ENCODE data around the gene PTPRS.
A peak's percentile ranks its signal among the peaks of the same experiment; 100 is the strongest.
"Not testable (repeated sequence)": the region's sequence is repeated elsewhere in the genome, so short reads cannot be mapped to it uniquely, and the experiment has no call there.

The PTPRS gene

DNA sequence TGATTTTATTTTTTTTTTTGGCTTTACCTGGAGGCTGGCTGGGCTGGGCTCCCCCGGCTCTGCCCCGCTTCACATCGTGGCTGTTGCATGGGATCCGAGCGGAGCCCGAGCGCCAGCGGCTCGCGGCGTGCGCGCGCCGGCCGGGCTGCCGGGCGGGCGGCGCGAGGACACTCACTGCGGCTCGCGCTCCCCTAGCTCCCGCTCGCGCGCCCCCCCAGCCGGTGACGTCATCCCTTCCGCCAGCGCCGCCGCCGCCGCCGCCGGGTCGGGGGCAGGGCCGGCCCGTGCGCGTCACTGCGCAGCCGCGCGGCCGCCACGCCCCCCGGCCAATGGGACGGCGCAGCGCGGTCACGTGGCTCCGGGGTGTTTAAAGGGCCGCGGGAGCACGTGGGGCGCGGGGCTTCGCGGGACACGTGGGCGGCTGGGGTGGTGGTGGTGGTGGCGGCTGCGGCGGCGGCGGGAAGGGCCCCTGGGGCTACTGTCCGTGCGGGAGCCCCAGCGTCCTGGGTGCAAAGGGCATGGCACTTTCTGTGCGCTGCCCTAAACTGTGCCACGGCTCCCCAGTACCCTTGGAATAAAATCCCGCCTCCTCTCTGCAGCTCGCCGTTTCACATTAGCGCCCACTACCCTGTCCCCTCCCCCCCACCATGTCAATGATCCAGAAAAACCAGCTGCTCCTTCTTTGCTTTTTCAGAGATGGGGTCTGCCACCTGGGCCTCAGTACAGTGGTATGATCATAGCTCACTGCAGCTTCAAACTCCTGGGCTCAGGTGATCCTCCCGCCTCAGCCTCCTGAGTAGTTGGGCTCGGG, at the start of gene PTPRS:
PTPRS (minus strand) TSS at position 176 of the 811 bp plus-strand sequence. CDS start 54,672 bp downstream, outside the sequence.
- DNase-seq (ENCODE audit: low read depth in 2 of 2), result peak; percentile 41 to 48

DNA sequence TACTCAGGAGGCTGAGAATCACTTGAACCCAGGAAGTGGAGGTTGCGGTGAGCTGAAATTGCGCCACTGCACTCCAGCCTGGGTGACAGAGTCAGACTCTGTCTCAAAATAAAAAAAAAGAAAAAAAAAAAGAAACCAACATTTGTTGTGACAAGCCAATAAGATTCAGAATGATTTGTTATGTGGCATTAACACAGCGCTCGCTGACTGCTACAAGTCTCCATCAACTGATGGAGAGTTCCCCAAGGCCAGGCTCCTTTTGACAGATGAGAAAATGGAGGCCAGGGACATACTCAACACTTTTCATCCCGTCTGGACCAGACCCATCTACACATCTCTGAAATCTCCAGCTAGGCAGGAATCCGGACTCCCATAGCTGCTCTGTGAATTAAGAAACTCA, 48.7 kb upstream of the PTPRS start:
- DNase-seq (ENCODE audit: low read depth in 2 of 2), result no peak

DNA sequence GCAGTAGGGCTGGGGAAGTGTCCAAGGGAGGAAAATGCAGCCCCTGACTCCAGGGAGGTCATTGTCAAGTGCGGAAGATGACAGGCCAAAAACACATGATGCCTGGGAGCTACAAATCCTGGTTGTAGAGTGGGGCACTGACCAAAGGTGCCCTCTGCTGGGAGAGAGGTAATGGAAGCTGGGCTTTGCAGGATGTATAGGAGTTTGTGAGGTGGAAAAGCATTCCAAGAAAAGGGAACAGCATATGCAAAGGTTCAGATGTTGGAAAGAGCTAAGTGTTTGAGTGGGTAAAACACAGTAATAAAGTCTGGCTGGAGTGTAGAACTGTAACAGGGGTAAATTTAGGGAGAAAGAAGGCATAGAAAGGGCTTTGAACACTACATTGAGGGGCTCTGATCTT, 46.9 kb upstream of the PTPRS start:
- no peak for DNase-seq (ENCODE audit: low read depth in 2 of 2)

DNA sequence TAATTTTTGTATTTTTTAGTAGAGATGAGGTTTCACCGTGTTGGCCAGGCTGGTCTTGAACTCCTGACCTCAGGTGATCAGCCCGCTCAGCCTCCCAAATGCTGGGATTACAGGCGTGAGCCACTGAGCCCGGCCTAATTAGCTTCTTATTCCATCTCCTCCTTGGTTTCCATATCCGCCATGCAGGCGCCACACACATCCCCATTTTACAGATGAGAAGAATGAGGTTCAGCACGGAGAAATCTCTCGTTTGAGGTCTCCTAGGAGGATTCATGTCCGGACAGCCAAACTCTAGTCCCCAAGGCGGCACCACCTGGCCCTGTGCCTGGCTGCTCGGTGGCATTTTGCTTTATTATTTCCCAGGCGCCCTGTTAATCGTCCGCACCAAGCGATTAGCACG, 46.2 kb upstream of the PTPRS start:
- DNase-seq (ENCODE audit: low read depth in 2 of 2), result no peak

DNA sequence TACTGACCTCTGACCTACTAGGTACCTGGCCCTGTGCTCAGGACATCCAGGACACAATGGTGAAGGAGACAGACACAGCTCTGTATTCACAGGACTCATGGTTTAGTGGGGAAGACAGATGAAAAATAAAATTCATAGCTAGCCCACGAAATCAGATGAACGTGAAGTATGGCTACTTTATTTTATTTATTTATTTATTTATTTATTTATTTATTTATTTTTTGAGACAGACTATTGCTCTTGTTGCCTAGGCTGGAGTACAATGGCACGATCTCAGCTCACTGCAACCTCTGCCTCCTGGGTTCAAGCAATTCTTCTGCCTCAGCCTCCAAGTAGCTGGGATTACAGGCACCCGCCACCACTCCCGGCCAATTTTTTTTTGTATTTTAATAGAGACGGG, 40.6 kb upstream of the PTPRS start:
- DNase-seq (ENCODE audit: low read depth in 2 of 2), result not testable (repeated sequence)

DNA sequence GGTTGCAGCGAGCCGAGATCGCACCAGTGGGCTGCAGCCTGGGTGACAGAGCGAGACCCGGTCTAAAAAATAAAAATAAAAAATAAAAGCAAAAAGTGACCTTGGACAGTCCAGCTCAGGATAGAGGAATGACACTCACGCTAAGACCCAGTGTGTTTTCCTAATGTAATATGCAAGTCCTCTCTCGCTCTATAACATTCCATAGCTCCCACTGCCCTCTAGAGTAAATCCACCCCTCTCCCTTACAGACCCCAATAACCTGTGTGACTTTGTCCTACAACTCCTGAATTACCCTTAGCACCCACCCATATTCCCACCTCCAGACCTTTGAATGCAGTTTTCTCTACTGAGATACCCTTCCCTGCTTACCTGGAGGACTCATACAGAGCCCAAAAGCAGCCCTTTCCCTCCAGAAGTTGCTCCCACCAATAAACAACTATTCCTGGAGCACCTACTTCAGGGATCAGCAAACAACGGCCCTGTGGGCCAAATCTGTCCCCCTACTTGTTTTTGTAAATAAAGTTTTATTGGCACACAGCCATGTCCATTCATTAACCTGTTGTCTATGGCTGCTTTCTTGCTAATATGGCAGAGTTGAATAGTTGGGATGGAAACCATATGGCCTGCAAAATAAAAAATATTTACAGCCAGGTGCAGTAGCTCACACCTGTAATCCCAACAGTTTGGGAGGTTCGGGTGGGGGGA, 39.8 kb upstream of the PTPRS start:
- DNase-seq (ENCODE audit: low read depth in 2 of 2), result no peak

DNA sequence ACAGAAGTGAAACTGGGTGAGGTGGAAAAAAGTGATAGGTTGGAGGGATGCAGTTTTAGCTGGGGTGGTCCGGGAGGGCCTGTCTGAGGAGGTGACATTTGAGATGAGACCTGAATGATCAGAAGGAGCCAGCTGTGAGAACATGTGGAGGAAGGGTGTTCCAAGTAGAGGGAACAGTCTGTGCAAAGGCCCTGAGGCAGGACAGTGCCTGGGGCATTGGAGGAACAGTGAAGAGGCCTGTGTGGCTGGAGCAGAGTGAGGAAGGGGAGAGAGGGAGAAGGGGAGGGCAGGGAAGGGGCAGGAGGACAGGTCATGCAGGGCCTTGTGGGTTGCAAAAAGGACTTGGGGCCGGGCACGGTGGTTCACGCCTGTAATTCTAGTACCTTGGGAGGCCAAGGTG, 36.3 kb upstream of the PTPRS start:
- no peak for DNase-seq (ENCODE audit: low read depth in 2 of 2)

DNA sequence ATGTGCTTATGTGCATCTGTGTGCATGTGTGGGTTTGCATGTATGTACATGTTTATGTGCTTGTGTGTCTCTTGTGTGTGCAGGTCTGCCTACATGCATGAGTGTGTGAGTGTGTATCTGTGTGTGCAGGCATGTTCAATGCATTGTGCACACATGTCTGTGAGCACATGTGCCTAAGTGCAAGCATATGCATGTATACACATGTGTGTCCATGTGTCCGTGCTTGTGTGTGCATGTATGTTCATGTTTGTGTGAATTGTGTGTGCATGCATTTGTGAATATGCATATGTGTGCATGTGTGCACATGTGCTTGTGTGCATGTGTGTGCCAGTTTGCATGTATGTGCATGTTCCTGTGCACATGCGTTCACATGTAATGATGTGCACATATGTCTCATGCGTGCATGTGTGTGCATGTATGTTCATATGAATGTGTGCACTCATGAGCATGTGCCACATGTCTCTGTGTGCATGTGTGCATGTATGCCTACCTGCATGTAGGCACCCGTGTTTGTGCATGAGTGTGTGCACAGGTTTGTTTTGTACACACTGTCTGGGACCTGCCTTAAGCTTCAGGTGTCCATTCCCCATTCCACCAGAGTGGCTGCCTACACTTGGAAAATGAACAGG, 32.1 kb upstream of the PTPRS start:
- no peak for DNase-seq (ENCODE audit: low read depth in 2 of 2)

DNA sequence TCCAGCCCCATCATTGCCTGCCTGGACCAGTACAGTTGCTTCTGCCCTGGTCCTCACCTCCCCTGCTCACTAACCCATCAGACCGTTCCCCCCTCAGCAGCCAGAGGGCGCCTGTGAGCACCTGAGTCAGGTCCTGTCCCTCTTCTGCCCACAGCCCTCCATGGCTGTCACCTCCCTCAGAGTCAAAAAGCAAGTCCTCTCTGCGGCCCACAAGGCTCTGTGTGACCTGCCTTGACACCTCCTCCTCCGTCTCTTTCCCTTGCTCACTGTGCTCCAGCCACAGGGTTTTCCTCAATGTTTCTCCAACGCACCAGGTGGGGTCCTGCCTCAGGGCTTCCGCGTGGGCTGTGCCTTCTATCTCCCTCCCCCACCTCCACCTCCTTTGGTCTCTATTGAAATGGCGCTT, 29.4 kb upstream of the PTPRS start:
- no peak for DNase-seq (ENCODE audit: low read depth in 2 of 2)

DNA sequence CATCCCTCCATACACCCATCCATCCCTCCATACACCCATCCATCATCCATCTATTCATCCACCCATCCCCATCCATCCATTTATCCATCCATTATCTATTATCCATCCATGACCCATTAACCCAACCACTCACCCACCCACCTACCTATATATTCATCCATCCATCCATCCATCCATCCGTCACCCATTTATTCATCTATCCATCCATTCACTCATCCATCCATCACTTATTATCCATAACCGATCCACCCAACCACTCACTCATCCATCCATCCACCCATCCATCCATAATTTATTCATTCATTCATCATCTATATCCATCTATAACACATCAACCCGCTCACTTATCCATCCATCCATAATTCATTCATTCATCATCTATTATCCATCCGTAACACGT, 28.7 kb upstream of the PTPRS start:
- no peak for DNase-seq (ENCODE audit: low read depth in 2 of 2)

DNA sequence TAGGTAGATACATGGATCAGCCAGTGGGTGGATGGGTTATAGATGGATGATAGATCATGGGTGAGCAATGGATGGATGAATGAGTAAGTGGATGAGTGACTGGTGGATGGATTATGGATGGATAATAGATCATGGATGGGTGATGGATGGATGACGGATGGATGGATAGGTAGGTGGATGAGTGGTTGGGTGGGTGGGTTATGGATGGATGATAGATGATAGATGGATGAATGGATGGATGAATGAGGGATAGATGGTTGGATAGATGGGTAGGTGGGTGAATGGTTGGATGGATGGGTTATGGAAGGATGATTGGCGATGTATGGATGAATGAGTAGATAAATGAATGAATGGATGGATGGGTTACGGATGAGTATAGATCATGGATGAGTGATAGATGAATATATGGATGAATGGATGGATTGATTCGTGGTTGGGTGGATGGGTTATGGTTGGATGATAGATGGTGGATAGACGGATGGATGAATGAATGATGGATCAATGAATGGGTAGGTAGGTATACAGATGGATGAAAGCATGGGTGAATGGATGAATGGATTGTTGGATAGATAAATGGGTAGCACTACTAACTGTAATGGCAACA, 27.0 kb upstream of the PTPRS start:
- DNase-seq (ENCODE audit: low read depth in 2 of 2), result no peak

DNA sequence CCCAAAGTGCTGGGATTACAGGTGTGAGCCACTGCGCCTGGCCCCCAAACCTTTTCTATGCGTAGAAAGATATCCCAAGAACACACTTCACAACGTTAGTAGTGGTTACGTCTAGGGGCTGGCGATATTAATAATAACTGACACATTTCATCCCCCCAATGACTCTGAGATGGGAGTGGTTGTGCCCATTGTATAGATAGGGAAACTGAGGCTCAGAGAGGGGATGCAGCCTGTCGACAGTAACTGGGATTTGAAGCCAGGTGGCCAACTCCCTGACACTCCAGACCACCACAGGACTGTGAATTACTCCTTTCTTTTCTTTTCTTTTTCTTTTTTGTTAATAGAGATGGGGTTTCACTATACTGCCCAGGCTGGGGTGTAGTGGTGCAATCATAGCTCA, 25.3 kb upstream of the PTPRS start:
- DNase-seq (ENCODE audit: low read depth in 2 of 2), result no peak

DNA sequence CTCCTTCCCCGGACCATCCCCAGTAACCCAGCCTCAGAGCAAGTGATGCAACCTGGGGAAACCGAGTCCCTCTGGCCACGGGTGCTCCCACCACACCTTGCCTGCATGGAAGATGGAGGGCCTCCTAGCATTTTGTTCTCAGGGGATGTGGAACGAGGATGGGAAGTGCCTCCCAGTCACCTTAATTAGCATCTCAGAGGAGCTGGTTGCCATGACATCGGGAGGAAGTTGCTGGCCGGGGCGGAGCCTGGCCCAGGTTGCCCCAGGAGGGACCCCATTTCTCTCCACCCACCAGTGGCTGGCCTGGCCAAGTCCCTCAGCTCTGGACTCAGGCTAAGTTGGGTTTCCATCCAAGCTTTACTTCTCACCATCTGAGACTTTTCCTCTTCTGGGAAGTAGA, 24.1 kb upstream of the PTPRS start:
- DNase-seq (ENCODE audit: low read depth in 2 of 2), result no peak

DNA sequence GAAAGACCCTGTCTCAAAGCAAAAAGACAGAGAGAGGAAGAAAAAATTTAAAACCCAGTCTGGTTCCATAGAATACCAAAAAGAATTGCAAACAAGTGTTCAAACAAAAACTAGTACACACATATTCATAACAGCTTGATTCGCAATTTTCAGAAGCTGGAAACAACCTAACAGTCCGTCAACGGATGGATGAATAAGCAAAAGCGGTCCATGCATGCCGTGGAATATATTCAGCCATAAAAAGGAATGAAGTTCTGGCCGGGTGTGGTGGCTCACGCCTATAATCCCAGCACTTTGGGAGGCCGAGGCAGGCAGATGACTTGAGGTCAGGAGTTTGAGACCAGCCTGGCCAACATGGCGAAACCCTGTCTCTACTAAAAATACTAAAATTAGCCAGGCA, 21.2 kb upstream of the PTPRS start:
- not testable (repeated sequence) for DNase-seq (ENCODE audit: low read depth in 2 of 2)

DNA sequence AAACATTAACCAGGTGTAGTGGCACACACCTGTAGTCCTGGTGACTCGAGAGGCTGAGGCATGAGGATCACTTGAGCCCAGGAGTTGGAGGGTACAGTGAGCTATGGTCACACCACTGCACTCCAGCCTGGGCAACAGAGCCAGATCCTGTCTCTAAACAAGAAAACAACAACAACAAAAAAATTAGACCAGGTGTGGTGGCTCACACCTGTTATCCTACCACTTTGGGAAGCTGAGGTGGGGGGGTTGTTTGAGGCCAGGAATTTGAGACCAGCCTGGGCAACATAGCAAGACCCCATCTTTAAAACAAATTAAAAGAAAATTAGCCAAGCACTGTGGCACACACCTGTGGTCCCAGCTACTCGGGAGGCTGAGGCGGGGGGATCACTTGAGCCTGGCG, 20.8 kb upstream of the PTPRS start:
- DNase-seq (ENCODE audit: low read depth in 2 of 2), result no peak

DNA sequence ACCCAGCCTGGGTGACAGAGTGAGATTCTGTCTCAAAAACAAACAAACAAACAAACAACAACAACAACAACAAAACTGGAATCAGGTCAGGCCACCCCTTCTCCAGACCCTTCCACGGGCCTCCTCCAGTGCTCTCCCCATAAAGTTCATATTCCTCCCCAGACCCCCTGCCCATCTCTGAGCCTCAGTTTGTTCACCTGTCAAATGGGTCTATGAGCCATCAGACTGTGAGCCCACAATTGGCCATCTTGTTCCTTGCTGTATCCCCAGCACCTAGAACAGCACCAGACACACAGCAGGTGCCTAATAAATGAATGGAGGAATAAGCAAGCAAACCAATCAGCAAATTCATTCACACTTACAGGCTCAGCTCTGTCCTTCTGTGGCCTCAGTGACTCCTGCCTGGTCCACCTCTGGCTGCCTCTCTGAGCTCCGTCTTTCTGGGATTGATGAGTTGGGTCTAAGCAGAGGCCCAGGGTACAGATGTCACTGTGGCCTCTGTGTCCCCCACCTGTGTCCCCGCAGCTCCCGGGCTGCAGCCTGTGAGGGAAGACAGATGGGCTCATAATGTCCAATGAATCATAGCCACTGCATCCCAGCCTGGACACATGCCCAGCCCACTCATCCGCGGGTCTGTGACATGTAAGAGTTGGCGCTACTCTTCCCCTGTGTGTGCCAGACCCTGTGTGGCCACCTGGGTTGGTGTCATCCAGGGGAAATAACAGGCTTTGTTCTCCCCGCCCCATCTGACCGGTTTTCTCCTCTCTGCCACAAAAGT, 19.6 kb upstream of the PTPRS start:
- DNase-seq (ENCODE audit: low read depth in 2 of 2), result no peak

DNA sequence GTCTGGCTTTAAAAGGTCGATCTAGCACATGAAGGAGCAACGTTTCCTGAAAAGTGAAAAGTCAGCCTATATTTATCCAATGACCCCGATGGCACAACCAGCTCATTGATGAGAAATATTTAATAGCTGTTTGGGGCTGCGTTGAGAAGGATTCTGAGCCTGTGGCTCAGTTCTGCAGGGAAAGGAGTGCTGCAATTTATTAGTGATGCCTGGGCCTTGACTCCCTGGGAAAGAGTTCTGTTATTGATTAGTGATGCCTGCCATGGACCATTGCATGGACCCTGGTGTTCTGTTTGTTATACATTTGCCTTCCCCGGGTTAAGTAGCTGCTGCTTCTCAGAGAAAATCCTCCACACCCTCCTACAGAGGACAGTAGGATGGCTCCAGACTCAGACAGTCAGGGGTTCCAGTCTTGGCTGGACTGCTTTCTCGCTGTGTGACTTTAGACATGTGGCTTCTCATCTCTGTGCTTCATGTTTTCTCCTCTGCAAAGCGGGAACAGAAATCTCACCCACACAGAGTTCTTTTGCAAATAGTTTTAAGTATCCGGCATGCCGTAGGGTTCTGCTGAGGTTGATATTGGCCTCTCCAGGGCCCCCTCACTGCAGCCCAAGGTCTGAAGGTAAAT, 17.7 kb upstream of the PTPRS start:
- DNase-seq (ENCODE audit: low read depth in 2 of 2), result no peak

DNA sequence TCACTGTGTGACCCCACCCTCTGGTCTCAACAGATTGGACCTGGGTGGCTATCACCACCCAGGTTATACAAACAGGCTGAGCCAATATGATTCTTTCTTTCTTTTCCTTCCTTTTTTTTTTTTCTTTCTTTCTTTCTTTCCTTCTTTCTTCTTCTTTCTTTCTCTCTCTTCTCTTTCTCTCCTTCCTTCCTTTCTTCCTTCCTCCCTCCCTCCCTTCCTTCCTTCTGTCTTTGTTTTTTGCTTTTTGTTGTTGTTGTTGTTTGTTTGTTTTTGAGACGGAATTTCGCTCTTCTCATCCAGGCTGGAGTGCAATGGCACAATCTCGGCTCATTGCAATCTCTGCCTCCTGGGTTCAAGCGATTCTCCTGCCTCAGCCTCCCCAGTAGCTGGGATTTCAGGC, 17.0 kb upstream of the PTPRS start:
- DNase-seq (ENCODE audit: low read depth in 2 of 2), result no peak

DNA sequence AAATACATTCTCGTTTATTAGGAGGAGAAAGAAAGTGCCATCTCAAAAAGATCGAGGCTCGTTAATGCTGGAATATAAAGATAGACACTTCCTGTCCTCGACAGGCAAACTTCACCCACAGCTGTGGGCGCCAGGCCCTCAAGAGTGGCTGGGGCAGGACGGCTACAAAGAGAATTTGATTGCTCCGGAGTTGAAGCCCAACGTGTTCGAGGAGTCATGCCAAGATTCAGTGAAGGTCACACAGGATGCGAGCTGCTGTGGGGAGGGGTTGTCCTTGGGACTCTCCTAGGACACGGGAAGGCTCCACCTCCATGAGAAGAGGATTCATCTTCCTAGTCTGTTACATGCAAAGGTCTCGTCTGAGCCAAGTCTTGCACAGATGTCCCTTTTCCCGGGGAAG, 16.3 kb upstream of the PTPRS start:
- DNase-seq (ENCODE audit: low read depth in 2 of 2), result no peak

DNA sequence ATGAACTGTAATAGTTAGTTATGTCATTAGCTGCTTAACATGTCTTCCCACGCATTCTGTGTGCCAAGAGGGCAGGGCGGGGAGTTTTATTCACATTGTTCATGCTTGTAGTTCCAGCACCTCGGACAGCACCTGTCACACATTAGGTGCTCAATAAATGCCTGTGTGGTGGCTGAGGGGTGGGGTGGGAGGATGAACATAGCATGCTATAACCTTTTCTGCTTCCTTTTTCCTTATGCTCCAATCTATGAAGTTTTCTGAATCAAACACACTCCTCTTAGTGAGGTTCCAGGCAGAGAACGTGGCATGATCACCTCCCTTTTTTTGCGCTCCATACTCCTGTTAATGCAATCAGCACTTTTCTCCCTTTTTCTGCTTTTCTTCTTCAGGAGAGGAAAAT, 15.8 kb upstream of the PTPRS start:
- no peak for DNase-seq (ENCODE audit: low read depth in 2 of 2)

DNA sequence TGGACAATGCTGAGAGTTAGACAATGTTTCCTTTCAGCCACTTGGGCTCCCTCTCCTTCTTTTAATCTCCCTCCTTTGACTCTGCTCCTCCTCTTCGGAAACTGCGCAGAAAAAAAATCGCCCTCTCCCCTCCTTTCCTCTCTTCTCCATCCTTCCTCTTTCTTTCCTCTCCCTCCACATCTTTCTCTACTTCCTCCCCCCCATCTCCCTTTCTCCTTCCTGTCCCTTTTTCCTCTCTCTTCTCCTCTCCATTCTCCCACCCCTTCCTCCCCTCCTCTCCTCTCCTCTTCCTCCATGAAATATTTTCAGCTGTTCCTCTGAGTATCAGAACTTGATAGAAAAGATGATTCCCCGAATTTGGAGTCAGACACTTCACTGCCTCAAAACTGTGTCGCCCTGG, 15.1 kb upstream of the PTPRS start:
- DNase-seq (ENCODE audit: low read depth in 2 of 2), result no peak

Measured in activated CD8-positive, alpha-beta memory T cell treated with anti-CD3 and anti-CD28 coated beads for 4 hours (primary cell).